Activated CD8-positive, alpha-beta memory T cell treated with anti-CD3 and anti-CD28 coated beads, Interleukin-2, amount 50 U/mL, for 24 hours (primary cell): ENCODE measurements around the gene TTI1.

ENCODE experiments used
- DNase-seq: peaks from one replicate; pipeline ENCODE4 v3.0.0-alpha.2; 2020; ENCODE audit errors: extremely low read depth

The TTI1 gene

GRCh38 chr20:38033330-38034107 is at the start of gene TTI1, which contains the start of gene RPRD1B:
Gene TTI1, minus strand, starts transcription at chr20:38033456. Its CDS starts 19,640 bp downstream, at chr20:38013816.
Gene RPRD1B, plus strand, starts transcription at chr20:38033746. Its CDS starts 202 bp downstream, at chr20:38033948.
- DNase-seq: peak; percentile 78

GRCh38 chr20:38082894-38083293 is 49.6 kb upstream of the TTI1 start:
- DNase-seq: no peak

GRCh38 chr20:38081575-38081974 is 48.3 kb upstream of the TTI1 start:
- DNase-seq: no peak

- no peak for DNase-seq
Observed at GRCh38 chr20:38079353-38079752, 46.1 kb upstream of the TTI1 start.

GRCh38 chr20:38078084-38078483 is 44.8 kb upstream of the TTI1 start:
- no peak for DNase-seq

GRCh38 chr20:38076548-38076947 is 43.3 kb upstream of the TTI1 start:
- DNase-seq: no peak

GRCh38 chr20:38075161-38075998 is 42.1 kb upstream of the TTI1 start:
- DNase-seq: no peak

GRCh38 chr20:38073307-38074071 is 40.2 kb upstream of the TTI1 start:
- no peak for DNase-seq

- DNase-seq: no peak
Observed at GRCh38 chr20:38072898-38073297, 39.6 kb upstream of the TTI1 start.

- DNase-seq: no peak
Observed at GRCh38 chr20:38067717-38068365, 34.6 kb upstream of the TTI1 start.

GRCh38 chr20:38066969-38067716 is 33.9 kb upstream of the TTI1 start:
- no peak for DNase-seq

- DNase-seq: no peak
Observed at GRCh38 chr20:38065764-38066375, 32.6 kb upstream of the TTI1 start.

GRCh38 chr20:38063911-38064530 is 30.8 kb upstream of the TTI1 start:
- no peak for DNase-seq

- DNase-seq: no peak
Observed at GRCh38 chr20:38062890-38063289, 29.6 kb upstream of the TTI1 start.

GRCh38 chr20:38061109-38061508 is 27.9 kb upstream of the TTI1 start:
- no peak for DNase-seq

GRCh38 chr20:38060536-38060935 is 27.3 kb upstream of the TTI1 start:
- DNase-seq: no peak

- DNase-seq: no peak
Observed at GRCh38 chr20:38059832-38060231, 26.6 kb upstream of the TTI1 start.

- peak; percentile 38 for DNase-seq
Observed at GRCh38 chr20:38057351-38057972, 24.2 kb upstream of the TTI1 start.

- DNase-seq: no peak
Observed at GRCh38 chr20:38055848-38056247, 22.6 kb upstream of the TTI1 start.
